ENCODE data around the gene MOB1A. TPM values are rescaled to one million over a fixed set of nuclear protein-coding genes. Genes with fewer than 3 reads are reported as not detected.

The MOB1A gene
- total and polyA plus RNA-seq, 10 of the 15 experiments (the other 5 are each of a cell fraction or from before 2014, with no cell fraction given): 41.2 to 232 (median 172) TPM

DNA sequence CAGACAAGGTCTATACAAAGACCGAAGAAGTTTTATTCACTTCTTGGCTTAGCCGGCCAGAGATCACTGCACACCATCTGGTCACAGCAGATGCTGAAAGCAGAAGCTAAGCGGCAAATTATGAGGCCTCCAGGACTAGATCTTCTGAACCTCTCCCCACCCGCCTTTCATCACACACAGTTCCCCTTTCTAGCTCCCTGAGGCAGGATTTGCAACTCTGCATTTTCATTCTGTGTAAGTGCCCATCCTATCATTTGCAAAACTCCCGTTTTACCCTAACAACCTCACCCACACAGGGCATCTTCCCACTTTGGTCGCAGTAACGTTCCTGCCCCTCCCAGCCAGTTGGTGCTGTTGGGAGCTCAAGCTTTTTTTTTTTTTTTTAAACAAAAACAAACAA, 3.1 kb upstream of the MOB1A start (continued):
- TF ChIP-seq CHD1 (IDR thresholded peaks at IDR 0.05; ENCODE audit: low read depth, low read length) (no peak), MTA3 (IDR thresholded peaks at IDR 0.05; ENCODE audit: borderline replicate concordance, low read length) (no peak), KDM1A (IDR thresholded peaks at IDR 0.05; ENCODE audit: borderline replicate concordance) (no peak), KLF5 (IDR thresholded peaks at IDR 0.05; ENCODE audit: partially characterized antibody) (no peak), DPF2 (IDR thresholded peaks at IDR 0.05) (peak; percentile 79; the same call in 1 of the 2 replicates), NR2F1 (conservative IDR thresholded peaks at IDR 0.05) (peak; percentile 43; the same call in 1 of the 2 replicates), PAX5 (IDR thresholded peaks at IDR 0.05; ENCODE audit: borderline replicate concordance, low read depth, low read length) (peak; percentile 75; the same call in 1 of the 2 replicates), CBFB (IDR thresholded peaks at IDR 0.05; ENCODE audit: low read depth) (no peak; the same call in 1 of the 2 replicates), ASH2L (IDR thresholded peaks at IDR 0.05; ENCODE audit: borderline replicate concordance, low read depth) (no peak), ZNF217 (IDR thresholded peaks at IDR 0.05) (no peak), SUZ12 (IDR thresholded peaks at IDR 0.05; ENCODE audit: unreplicated experiment) (no peak), TCF7 (IDR thresholded peaks at IDR 0.05; ENCODE audit: borderline replicate concordance) (no peak), ZNF274 (IDR thresholded peaks at IDR 0.05; ENCODE audit: insufficient read depth, insufficient read length) (no peak), RUNX3 (IDR thresholded peaks at IDR 0.05; ENCODE audit: low read length) (peak; percentile 57; the same call in 1 of the 2 replicates), IKZF1 (conservative IDR thresholded peaks at IDR 0.05) (peak; percentile 89)
- TF ChIP-seq, protein P1, sequence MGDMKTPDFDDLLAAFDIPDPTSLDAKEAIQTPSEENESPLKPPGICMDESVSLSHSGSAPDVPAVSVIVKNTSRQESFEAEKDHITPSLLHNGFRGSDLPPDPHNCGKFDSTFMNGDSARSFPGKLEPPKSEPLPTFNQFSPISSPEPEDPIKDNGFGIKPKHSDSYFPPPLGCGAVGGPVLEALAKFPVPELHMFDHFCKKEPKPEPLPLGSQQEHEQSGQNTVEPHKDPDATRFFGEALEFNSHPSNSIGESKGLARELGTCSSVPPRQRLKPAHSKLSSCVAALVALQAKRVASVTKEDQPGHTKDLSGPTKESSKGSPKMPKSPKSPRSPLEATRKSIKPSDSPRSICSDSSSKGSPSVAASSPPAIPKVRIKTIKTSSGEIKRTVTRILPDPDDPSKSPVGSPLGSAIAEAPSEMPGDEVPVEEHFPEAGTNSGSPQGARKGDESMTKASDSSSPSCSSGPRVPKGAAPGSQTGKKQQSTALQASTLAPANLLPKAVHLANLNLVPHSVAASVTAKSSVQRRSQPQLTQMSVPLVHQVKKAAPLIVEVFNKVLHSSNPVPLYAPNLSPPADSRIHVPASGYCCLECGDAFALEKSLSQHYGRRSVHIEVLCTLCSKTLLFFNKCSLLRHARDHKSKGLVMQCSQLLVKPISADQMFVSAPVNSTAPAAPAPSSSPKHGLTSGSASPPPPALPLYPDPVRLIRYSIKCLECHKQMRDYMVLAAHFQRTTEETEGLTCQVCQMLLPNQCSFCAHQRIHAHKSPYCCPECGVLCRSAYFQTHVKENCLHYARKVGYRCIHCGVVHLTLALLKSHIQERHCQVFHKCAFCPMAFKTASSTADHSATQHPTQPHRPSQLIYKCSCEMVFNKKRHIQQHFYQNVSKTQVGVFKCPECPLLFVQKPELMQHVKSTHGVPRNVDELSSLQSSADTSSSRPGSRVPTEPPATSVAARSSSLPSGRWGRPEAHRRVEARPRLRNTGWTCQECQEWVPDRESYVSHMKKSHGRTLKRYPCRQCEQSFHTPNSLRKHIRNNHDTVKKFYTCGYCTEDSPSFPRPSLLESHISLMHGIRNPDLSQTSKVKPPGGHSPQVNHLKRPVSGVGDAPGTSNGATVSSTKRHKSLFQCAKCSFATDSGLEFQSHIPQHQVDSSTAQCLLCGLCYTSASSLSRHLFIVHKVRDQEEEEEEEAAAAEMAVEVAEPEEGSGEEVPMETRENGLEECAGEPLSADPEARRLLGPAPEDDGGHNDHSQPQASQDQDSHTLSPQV (IDR thresholded peaks at IDR 0.05): no peak
- TF ChIP-seq, protein P2, sequence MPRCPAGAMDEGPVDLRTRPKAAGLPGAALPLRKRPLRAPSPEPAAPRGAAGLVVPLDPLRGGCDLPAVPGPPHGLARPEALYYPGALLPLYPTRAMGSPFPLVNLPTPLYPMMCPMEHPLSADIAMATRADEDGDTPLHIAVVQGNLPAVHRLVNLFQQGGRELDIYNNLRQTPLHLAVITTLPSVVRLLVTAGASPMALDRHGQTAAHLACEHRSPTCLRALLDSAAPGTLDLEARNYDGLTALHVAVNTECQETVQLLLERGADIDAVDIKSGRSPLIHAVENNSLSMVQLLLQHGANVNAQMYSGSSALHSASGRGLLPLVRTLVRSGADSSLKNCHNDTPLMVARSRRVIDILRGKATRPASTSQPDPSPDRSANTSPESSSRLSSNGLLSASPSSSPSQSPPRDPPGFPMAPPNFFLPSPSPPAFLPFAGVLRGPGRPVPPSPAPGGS (IDR thresholded peaks at IDR 0.05; ENCODE audit: borderline replicate concordance, insufficient read depth, low read depth, low read length, poor library complexity, severe bottlenecking): peak; percentile 29
- TF ChIP-seq, protein P3, sequence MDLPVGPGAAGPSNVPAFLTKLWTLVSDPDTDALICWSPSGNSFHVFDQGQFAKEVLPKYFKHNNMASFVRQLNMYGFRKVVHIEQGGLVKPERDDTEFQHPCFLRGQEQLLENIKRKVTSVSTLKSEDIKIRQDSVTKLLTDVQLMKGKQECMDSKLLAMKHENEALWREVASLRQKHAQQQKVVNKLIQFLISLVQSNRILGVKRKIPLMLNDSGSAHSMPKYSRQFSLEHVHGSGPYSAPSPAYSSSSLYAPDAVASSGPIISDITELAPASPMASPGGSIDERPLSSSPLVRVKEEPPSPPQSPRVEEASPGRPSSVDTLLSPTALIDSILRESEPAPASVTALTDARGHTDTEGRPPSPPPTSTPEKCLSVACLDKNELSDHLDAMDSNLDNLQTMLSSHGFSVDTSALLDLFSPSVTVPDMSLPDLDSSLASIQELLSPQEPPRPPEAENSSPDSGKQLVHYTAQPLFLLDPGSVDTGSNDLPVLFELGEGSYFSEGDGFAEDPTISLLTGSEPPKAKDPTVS (IDR thresholded peaks at IDR 0.05; ENCODE audit: low read depth, low read length): no peak
- TF ChIP-seq, protein P4, sequence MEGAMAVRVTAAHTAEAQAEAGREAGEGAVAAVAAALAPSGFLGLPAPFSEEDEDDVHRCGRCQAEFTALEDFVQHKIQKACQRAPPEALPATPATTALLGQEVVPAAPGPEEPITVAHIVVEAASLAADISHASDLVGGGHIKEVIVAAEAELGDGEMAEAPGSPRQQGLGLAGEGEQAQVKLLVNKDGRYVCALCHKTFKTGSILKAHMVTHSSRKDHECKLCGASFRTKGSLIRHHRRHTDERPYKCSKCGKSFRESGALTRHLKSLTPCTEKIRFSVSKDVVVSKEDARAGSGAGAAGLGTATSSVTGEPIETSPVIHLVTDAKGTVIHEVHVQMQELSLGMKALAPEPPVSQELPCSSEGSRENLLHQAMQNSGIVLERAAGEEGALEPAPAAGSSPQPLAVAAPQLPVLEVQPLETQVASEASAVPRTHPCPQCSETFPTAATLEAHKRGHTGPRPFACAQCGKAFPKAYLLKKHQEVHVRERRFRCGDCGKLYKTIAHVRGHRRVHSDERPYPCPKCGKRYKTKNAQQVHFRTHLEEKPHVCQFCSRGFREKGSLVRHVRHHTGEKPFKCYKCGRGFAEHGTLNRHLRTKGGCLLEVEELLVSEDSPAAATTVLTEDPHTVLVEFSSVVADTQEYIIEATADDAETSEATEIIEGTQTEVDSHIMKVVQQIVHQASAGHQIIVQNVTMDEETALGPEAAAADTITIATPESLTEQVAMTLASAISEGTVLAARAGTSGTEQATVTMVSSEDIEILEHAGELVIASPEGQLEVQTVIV (IDR thresholded peaks at IDR 0.05; ENCODE audit: borderline replicate concordance, partially characterized antibody): no peak
- TF ChIP-seq, protein P5, sequence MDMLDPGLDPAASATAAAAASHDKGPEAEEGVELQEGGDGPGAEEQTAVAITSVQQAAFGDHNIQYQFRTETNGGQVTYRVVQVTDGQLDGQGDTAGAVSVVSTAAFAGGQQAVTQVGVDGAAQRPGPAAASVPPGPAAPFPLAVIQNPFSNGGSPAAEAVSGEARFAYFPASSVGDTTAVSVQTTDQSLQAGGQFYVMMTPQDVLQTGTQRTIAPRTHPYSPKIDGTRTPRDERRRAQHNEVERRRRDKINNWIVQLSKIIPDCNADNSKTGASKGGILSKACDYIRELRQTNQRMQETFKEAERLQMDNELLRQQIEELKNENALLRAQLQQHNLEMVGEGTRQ (IDR thresholded peaks at IDR 0.05; ENCODE audit: borderline replicate concordance, low read depth, low read length): no peak

Measured in GM12878 (cell line).